IMR-90 (cell line): ENCODE results near the gene PRKCG. TPM values are rescaled to one million over a fixed set of nuclear protein-coding genes. Genes with fewer than 3 reads are reported as not detected.

Experiments used
- ATAC-seq: fragments of 200-7000 bp; cut with Tn5 transposase; 2 replicates; pipeline ENCODE4 v1.9.1; 2020; ENCODE audit warnings: low read depth, mild to moderate bottlenecking, moderate library complexity
- BruUV-seq: library from RNA; stranded (reverse); fragments of 400-500 nt; replicated peaks from 2 replicates; lab custom pipeline; 2021; lab: Mats Ljungman, UMichigan
- CTCF ChIA-PET: fragments of 300-600 bp; formaldehyde crosslinking; extraction: SDS; loops from one replicate; lab custom pipeline; 2021; ENCODE audit warnings: antibody characterized with exemption; lab: Yijun Ruan, JAX
- POLR2A ChIA-PET: fragments of 300-600 bp; sonication (Branson Sonifier 250); formaldehyde crosslinking; loops from one replicate; lab custom pipeline; 2022; ENCODE audit warnings: antibody characterized with exemption; ENCODE audit not compliant: unreplicated experiment; lab: Charles Lee
- DNase-seq: peaks from one replicate; pipeline ENCODE4 v3.0.0; 2013
- H2AFZ ChIP-seq: replicated peaks from 2 replicates; pipeline ENCODE3; 2013; ENCODE audit warnings: low read length, mild to moderate bottlenecking; ENCODE audit not compliant: poor library complexity
- H2AK5ac ChIP-seq: 2 replicates; pipeline ENCODE4 v1.6.1; 2013; ENCODE audit warnings: low read depth, low read length, inconsistent platforms
- H2AK9ac ChIP-seq: replicated peaks from 2 replicates; pipeline ENCODE3; 2013; ENCODE audit warnings: mild to moderate bottlenecking, low read depth, low read length, moderate library complexity; ENCODE audit not compliant: poor library complexity
- H2BK120ac ChIP-seq: 2 replicates; pipeline ENCODE4 v1.6.1; 2013; ENCODE audit warnings: low read depth, low read length, inconsistent platforms
- H2BK15ac ChIP-seq: 3 replicates; pipeline ENCODE4 v1.6.1; 2013; ENCODE audit warnings: low read depth, low read length, inconsistent platforms
- H2BK20ac ChIP-seq: 2 replicates; pipeline ENCODE4 v1.6.1; 2013; ENCODE audit warnings: low read depth, mild to moderate bottlenecking, inconsistent platforms, low read length, moderate library complexity
- H2BK5ac ChIP-seq: 2 replicates; pipeline ENCODE4 v1.6.1; 2013; ENCODE audit warnings: mild to moderate bottlenecking, low read depth, low read length, inconsistent platforms; ENCODE audit not compliant: poor library complexity, severe bottlenecking
- H3K14ac ChIP-seq: replicated peaks from 2 replicates; pipeline ENCODE4 v1.6.1; 2013; ENCODE audit warnings: low read depth, low read length, inconsistent platforms
- H3K18ac ChIP-seq: 2 replicates; pipeline ENCODE4 v1.6.1; 2013; ENCODE audit warnings: low read depth, low read length, control low read depth
- H3K23ac ChIP-seq: 2 replicates; pipeline ENCODE4 v1.6.1; 2013; ENCODE audit warnings: low read depth, low read length, inconsistent platforms
- H3K27ac ChIP-seq: 2 replicates; pipeline ENCODE4 v1.5.1; 2013; ENCODE audit warnings: mild to moderate bottlenecking, control low read depth, low read length; ENCODE audit not compliant: insufficient read depth
- H3K27me3 ChIP-seq: 2 replicates; pipeline ENCODE4 v1.6.1; 2013; ENCODE audit warnings: low read length; ENCODE audit not compliant: control insufficient read depth, insufficient read depth
- H3K36me3 ChIP-seq: 2 replicates; pipeline ENCODE4 v1.6.1; 2013; ENCODE audit warnings: low read length, mixed read lengths; ENCODE audit not compliant: control insufficient read depth, insufficient read depth
- H3K4ac ChIP-seq: 2 replicates; pipeline ENCODE4 v1.6.1; 2013; ENCODE audit warnings: low read depth, low read length, inconsistent platforms
- H3K4me1 ChIP-seq: 2 replicates; pipeline ENCODE4 v1.6.1; 2013; ENCODE audit warnings: low read length, mixed read lengths; ENCODE audit not compliant: control insufficient read depth, insufficient read depth
- H3K4me2 ChIP-seq: 2 replicates; pipeline ENCODE4 v1.6.1; 2013; ENCODE audit warnings: low read depth, mild to moderate bottlenecking, control low read depth, low read length, moderate library complexity
- H3K4me3 ChIP-seq: 2 replicates; pipeline ENCODE4 v1.5.1; 2013; ENCODE audit warnings: low read depth, mild to moderate bottlenecking, control low read depth, low read length, moderate library complexity; ENCODE audit not compliant: insufficient read depth
- H3K56ac ChIP-seq: 2 replicates; pipeline ENCODE4 v1.6.1; 2013; ENCODE audit warnings: low read length, inconsistent platforms; ENCODE audit not compliant: insufficient read depth; ENCODE audit errors: extremely low read depth
- H3K79me1 ChIP-seq, 2 experiments: 2 replicates each; pipeline ENCODE4 v1.6.1; 2013; ENCODE audit warnings: low read length in 2 of 2, inconsistent platforms in 1 of 2, low read depth in 1 of 2
- H3K9ac ChIP-seq: 2 replicates; pipeline ENCODE4 v1.6.1; 2013; ENCODE audit warnings: low read depth, low read length, control low read depth
- H3K9me1 ChIP-seq: 2 replicates; pipeline ENCODE4 v1.6.1; 2013; ENCODE audit warnings: low read length, inconsistent platforms; ENCODE audit not compliant: insufficient read depth
- H3K9me3 ChIP-seq: 2 replicates; pipeline ENCODE4 v1.6.1; 2013; ENCODE audit warnings: low read length; ENCODE audit not compliant: control insufficient read depth, insufficient read depth
- H4K20me1 ChIP-seq: 2 replicates; pipeline ENCODE4 v1.6.1; 2013; ENCODE audit warnings: low read length, inconsistent platforms; ENCODE audit not compliant: insufficient read depth
- H4K5ac ChIP-seq: 2 replicates; pipeline ENCODE4 v1.6.1; 2013; ENCODE audit warnings: mild to moderate bottlenecking, low read depth, low read length, control low read depth
- H4K8ac ChIP-seq, 2 experiments: 2 replicates each; pipeline ENCODE4 v1.6.1; 2013; ENCODE audit warnings: low read depth in 2 of 2, low read length in 2 of 2, control low read depth in 1 of 2, inconsistent platforms in 1 of 2
- H4K91ac ChIP-seq: 2 replicates; pipeline ENCODE4 v1.6.1; 2013; ENCODE audit warnings: low read depth, low read length, inconsistent platforms; ENCODE audit not compliant: insufficient read depth
- BHLHE40 ChIP-seq: fragments of 150-350 bp; IDR thresholded peaks from 2 replicates; pipeline ENCODE4 v1.6.1; 2016; ENCODE audit warnings: mild to moderate bottlenecking, low read depth, low read length
- CHD1 ChIP-seq: IDR thresholded peaks from 2 replicates; pipeline ENCODE4 v1.6.1; 2012; ENCODE audit warnings: low read depth, low read length, improper control_type of control experiment
- FOS ChIP-seq: fragments of 150-350 bp; IDR thresholded peaks from 2 replicates; pipeline ENCODE4 v1.6.1; 2016; ENCODE audit warnings: low read depth, low read length
- RCOR1 ChIP-seq: IDR thresholded peaks from 2 replicates; pipeline ENCODE4 v1.6.1; 2012; ENCODE audit warnings: mild to moderate bottlenecking, low read length, improper control_type of control experiment; ENCODE audit not compliant: insufficient replicate concordance
- WGBS, 2 experiments: methylation state at CpG; one replicate each; pipeline versions ENCODE4 v1.1.5 to v1.1.7; 2013; ENCODE audit warnings: missing lambda C conversion rate in 2 of 2; ENCODE audit not compliant: insufficient read length in 1 of 2; ENCODE audit errors: extremely low coverage in 2 of 2; 5-methylcytosine and 5-hydroxymethylcytosine counted together
- dilution Hi-C: fragments of 300-500 bp; cut with HindIII; formaldehyde crosslinking; loops from one replicate; pipeline ENCODE4 v1.14.3; 2018; ENCODE audit warnings: low sequenced_read_pairs; ENCODE audit not compliant: unreplicated experiment
- in situ Hi-C: fragments of 300-500 bp; cut with MboI; formaldehyde crosslinking; loops from 3 replicates; pipeline ENCODE4 v1.14.3; 2019; ENCODE audit warnings: low sequenced_read_pairs, inconsistent platforms, mixed read lengths
- intact Hi-C: fragments of 100-400 bp; cut with micrococcal nuclease; formaldehyde crosslinking; loops from 2 replicates; pipeline ENCODE4 v1.10.0; 2022
- polyA plus RNA-seq, 3 experiments: library from polyadenylated mRNA; depleted of rRNA; stranded (reverse); fragments of >200 nt; gene quantifications; 2 replicates each; pipeline ENCODE4 v1.2.3, GENCODE V29; 2012; ENCODE audit warnings: low replicate concordance in 1 of 3
- total RNA-seq: library from RNA; depleted of rRNA; stranded (reverse); fragments of >200 nt; gene quantifications from 2 replicates; pipeline ENCODE4 v1.2.3, GENCODE V29; 2012

PRKCG gene
- total and polyA plus RNA-seq, 2 of the 4 experiments (the other 2 are of a cell fraction): not detected

- Histone ChIP-seq H2AFZ (no peak overlapping the region), H2AK5ac (no peak overlapping the region), H3K9me1 (peaks cover 3% of the 10 kb centered on the region; the same call in 1 of the 2 replicates), H3K4ac (no peak overlapping the region), H2BK5ac (no peak overlapping the region), H3K4me2 (no peak overlapping the region; the same call in 1 of the 2 replicates), H3K23ac (no peak overlapping the region), H3K36me3 (no peaks in the 10 kb centered on the region), H3K56ac (no peak overlapping the region), H4K91ac (no peak overlapping the region), H2BK120ac (no peak overlapping the region), H4K20me1 (no peaks in the 10 kb centered on the region), H2BK15ac (no peak overlapping the region), H4K5ac (no peak overlapping the region), H3K14ac (no peak overlapping the region), H3K4me3 (no peak overlapping the region), H3K9ac (no peak overlapping the region), H2AK9ac (no peak overlapping the region), H3K18ac (no peak overlapping the region), H3K79me1 (no peaks in the 10 kb centered on the region), H2BK20ac (no peak overlapping the region), H4K8ac (no peak overlapping the region), H3K4me1 (peaks cover 4% of the 10 kb centered on the region), H3K9me3 (no peaks in the 10 kb centered on the region), H3K27me3 (peaks cover 52% of the 10 kb centered on the region), H3K27ac (no peak overlapping the region)
- DNase-seq: no peak
- TF ChIP-seq CHD1 (no peak), RCOR1 (no peak), BHLHE40 (no peak), FOS (no peak)
- BruUV-seq: no TSS peak
- in situ Hi-C loops (loop anchor here (10.0 kb wide), 1 partner anchor 141 kb away; no protein-coding TSS in a partner anchor), dilution Hi-C loops (no loop called here), intact Hi-C loops (no loop called here)
- ChIA-PET POLR2A (interaction anchor here (0.6 kb wide), 1 partner anchor 9 kb away, joined by 3 read pairs; no protein-coding TSS in a partner anchor), CTCF (no interaction called here)
- 18% methylated on average over 4 of the region's 11 CpGs; no CpG with 5 or more reads in 1 of the 2 experiments for WGBS, 2 experiments
- ATAC-seq: no peak
Measured at GRCh38 chr19:53883741-53884140, 1.7 kb downstream of the PRKCG start.
